Tibial artery (tissue), 4 donors: ENCODE data around the gene PRG2.

Experiments
- DNase-seq, 2 donors: peaks; one replicate each; pipeline ENCODE4 v3.0.0-alpha.2; 2019
- H3K27ac ChIP-seq, 2 donors: fragments of 200-600 bp; sonication (generic) in 1 of 2; 1 replicate in 1 of 2; 2 replicates in 1 of 2; pipeline ENCODE4 v1.5.1; 2018 to 2019; ENCODE audit warnings: mild to moderate bottlenecking in 1 of 2
- H3K27me3 ChIP-seq, 2 donors: fragments of 200-600 bp; sonication (generic) in 1 of 2; one replicate each; pipeline versions ENCODE4 v1.5.1 to v1.6.0; 2016 to 2019
- H3K36me3 ChIP-seq, 3 donors: fragments of 200-600 bp; sonication (generic) in 2 of 3; one replicate each; pipeline ENCODE4 v1.5.1; 2016 to 2019; ENCODE audit warnings: mild to moderate bottlenecking in 2 of 3
- H3K4me1 ChIP-seq, 4 donors: fragments of 200-600 bp; sonication (generic) in 2 of 4; 1 replicate in 3 of 4; 2 replicates in 1 of 4; pipeline ENCODE4 v1.5.1; 2016 to 2019
- H3K4me3 ChIP-seq, 2 donors: fragments of 200-600 bp; sonication (generic) in 1 of 2; 1 replicate in 1 of 2; 2 replicates in 1 of 2; pipeline ENCODE4 v1.5.1; 2018 to 2019; ENCODE audit warnings: mild to moderate bottlenecking in 2 of 2
- H3K9me3 ChIP-seq, 3 donors: fragments of 200-600 bp; sonication (generic) in 1 of 3; one replicate each; pipeline ENCODE4 v1.5.1; 2016 to 2019
- CTCF ChIP-seq, 2 experiments: fragments of 200-600 bp in 1 of 2; fragments of 450-650 bp in 1 of 2; IDR thresholded peaks; one replicate each; pipeline ENCODE4 v1.5.1; 2017 to 2019; ENCODE audit warnings: antibody characterized with exemption in 2 of 2, mild to moderate bottlenecking in 1 of 2, moderate library complexity in 1 of 2
- intact Hi-C: fragments of 100-400 bp; cut with DNase I; formaldehyde crosslinking; loops from one replicate; pipeline ENCODE4 v1.15.0; 2023; ENCODE audit warnings: low total_unique reads

The PRG2 gene

DNA sequence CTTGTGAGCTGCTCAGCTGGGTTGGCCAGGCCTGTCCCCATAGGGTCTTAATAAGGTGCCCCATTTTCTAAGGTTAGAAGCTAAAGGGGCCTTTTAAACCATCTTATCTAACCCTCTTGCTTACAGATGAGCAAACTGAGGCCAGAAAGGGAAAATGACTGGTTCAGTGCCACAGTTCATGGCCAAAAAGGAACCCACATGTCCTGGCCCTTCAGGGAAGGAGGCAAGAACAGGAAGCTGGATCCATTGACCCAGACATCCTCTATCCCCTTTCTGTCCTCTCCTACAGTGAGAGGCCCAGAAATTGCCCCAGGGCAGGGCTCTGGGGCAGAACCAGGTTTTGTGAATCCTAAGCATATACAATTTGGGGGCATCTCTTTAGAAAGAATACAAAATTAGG, 19.5 kb downstream of the PRG2 start:
- intact Hi-C loops: no loop called here
- no peak overlapping the region for H3K4me3 ChIP-seq
- no peaks in the 10 kb centered on the region for H3K9me3 ChIP-seq
- no peaks in the 10 kb centered on the region for H3K4me1 ChIP-seq
- DNase-seq: no peak
- peaks cover 0 to 20% of the 10 kb centered on the region in 2 donors for H3K27me3 ChIP-seq
- H3K27ac ChIP-seq: no peak overlapping the region
- H3K36me3 ChIP-seq: no peaks in the 10 kb centered on the region
- TF ChIP-seq CTCF (IDR thresholded peaks at IDR 0.05): no peak

GRCh38 chr11:57370251-57370650, 20.2 kb downstream of the PRG2 start:
- Histone ChIP-seq H3K4me1 (no peaks in the 10 kb centered on the region), H3K27ac (no peak overlapping the region), H3K9me3 (no peaks in the 10 kb centered on the region), H3K4me3 (no peak overlapping the region), H3K36me3 (no peaks in the 10 kb centered on the region), H3K27me3 (peaks cover 0 to 20% of the 10 kb centered on the region in 2 donors)
- no peak for TF ChIP-seq CTCF (IDR thresholded peaks at IDR 0.05)
- intact Hi-C loops: no loop called here
- DNase-seq: no peak

GRCh38 chr11:57368845-57369232, 21.6 kb downstream of the PRG2 start:
- no peaks in the 10 kb centered on the region for H3K4me1 ChIP-seq
- intact Hi-C loops: no loop called here
- H3K27ac ChIP-seq: no peak overlapping the region
- DNase-seq: no peak
- TF ChIP-seq CTCF (IDR thresholded peaks at IDR 0.05): no peak
- no peaks in the 10 kb centered on the region for H3K36me3 ChIP-seq
- H3K27me3 ChIP-seq: peaks cover 0 to 20% of the 10 kb centered on the region in 2 donors
- no peaks in the 10 kb centered on the region for H3K9me3 ChIP-seq
- H3K4me3 ChIP-seq: no peak overlapping the region

GRCh38 chr11:57368106-57368844, 22.2 kb downstream of the PRG2 start:
- Histone ChIP-seq H3K36me3 (no peaks in the 10 kb centered on the region), H3K4me1 (no peaks in the 10 kb centered on the region), H3K27me3 (peaks cover 0 to 20% of the 10 kb centered on the region in 2 donors), H3K4me3 (no peak overlapping the region), H3K9me3 (no peaks in the 10 kb centered on the region), H3K27ac (no peak overlapping the region)
- TF ChIP-seq CTCF (IDR thresholded peaks at IDR 0.05): no peak
- intact Hi-C loops: no loop called here
- DNase-seq: no peak

GRCh38 chr11:57364851-57365660, 25.4 kb downstream of the PRG2 start:
- TF ChIP-seq CTCF (IDR thresholded peaks at IDR 0.05): no peak
- intact Hi-C loops: no loop called here
- Histone ChIP-seq H3K4me1 (no peaks in the 10 kb centered on the region), H3K36me3 (no peaks in the 10 kb centered on the region), H3K9me3 (no peaks in the 10 kb centered on the region), H3K27ac (no peak overlapping the region), H3K27me3 (peaks cover 0 to 20% of the 10 kb centered on the region in 2 donors), H3K4me3 (no peak overlapping the region)
- DNase-seq: no peak
